HCT116 (cell line): ENCODE measurements around the gene NUDT16L1. TPM values are rescaled to one million over a fixed set of nuclear protein-coding genes. Genes with fewer than 3 reads are reported as not detected.

Experiments
- ATAC-seq: fragments of 200-7000 bp; cut with Tn5 transposase; 2 replicates; pipeline ENCODE4 v1.9.1; 2020; ENCODE audit warnings: mild to moderate bottlenecking, moderate library complexity
- BruUV-seq: library from RNA; stranded (reverse); fragments of 400-500 nt; replicated peaks from 2 replicates; lab custom pipeline; 2021; lab: Mats Ljungman, UMichigan
- CTCF ChIA-PET: fragments of 300-600 bp; sonication (Branson Sonifier 250); formaldehyde crosslinking; loops from one replicate; lab custom pipeline; 2021; ENCODE audit warnings: antibody characterized with exemption; lab: Charles Lee
- POLR2A ChIA-PET: fragments of 300-600, 350-600 bp; sonication (Branson Sonifier 250); formaldehyde crosslinking; loops from one replicate; lab custom pipeline; 2021; ENCODE audit warnings: antibody characterized with exemption; lab: Charles Lee
- RAD21 ChIA-PET, 2 experiments: fragments of 300-600 bp; sonication (Branson Sonifier 250); formaldehyde crosslinking; loops; one replicate each; lab custom pipeline; 2023; ENCODE audit warnings: low total read pairs in 2 of 2; ENCODE audit not compliant: uncharacterized antibody in 2 of 2, unreplicated experiment in 2 of 2, low non-redundant PET in 1 of 2; lab: Charles Lee
- DNase-seq: peaks from one replicate; pipeline ENCODE4 v3.0.0-alpha.2; 2010; ENCODE audit warnings: low read depth, low spot score
- H2AFZ ChIP-seq: fragments of 200-600 bp; shearing (Covaris generic), sonication (generic); 2 replicates; pipeline ENCODE4 v1.6.1; 2017; ENCODE audit warnings: low read depth, mixed run types, mixed read lengths, antibody characterized with exemption, low read length; ENCODE audit not compliant: poor library complexity, severe bottlenecking
- H3K27ac ChIP-seq: 2 replicates; pipeline ENCODE4 v1.5.1; 2012; ENCODE audit warnings: low read depth, low read length
- H3K27me3 ChIP-seq: fragments of 200-600 bp; sonication (generic); 2 replicates; pipeline ENCODE4 v1.6.1; 2016; ENCODE audit warnings: mixed run types, low read length, mixed read lengths; ENCODE audit not compliant: insufficient read depth
- H3K36me3 ChIP-seq, 2 experiments: fragments of 200-500 bp in 1 of 2; fragments of 200-600 bp in 1 of 2; sonication (Bioruptor generic) in 1 of 2; sonication (generic) in 1 of 2; 2 replicates each; pipeline versions ENCODE4 v1.5.1 to v1.6.1; 2014 to 2016; ENCODE audit warnings: low read length in 2 of 2, inconsistent platforms in 1 of 2, mixed read lengths in 1 of 2, mixed run types in 1 of 2; ENCODE audit not compliant: insufficient read depth in 2 of 2, control insufficient read depth in 1 of 2
- H3K4me1 ChIP-seq, 2 experiments: fragments of 200-600 bp in 1 of 2; sonication (generic) in 1 of 2; 2 replicates each; pipeline versions ENCODE4 v1.5.1 to v1.6.1; 2012 to 2017; ENCODE audit warnings: low read length in 2 of 2, inconsistent platforms in 1 of 2, mild to moderate bottlenecking in 1 of 2, mixed read lengths in 1 of 2, mixed run types in 1 of 2, moderate library complexity in 1 of 2; ENCODE audit not compliant: insufficient read depth in 2 of 2, control insufficient read depth in 1 of 2
- H3K4me2 ChIP-seq: fragments of 200-600 bp; sonication (generic); 2 replicates; pipeline ENCODE4 v1.6.1; 2017; ENCODE audit warnings: mixed run types, low read length, mixed read lengths
- H3K4me3 ChIP-seq, 2 experiments: fragments of 200-600 bp in 1 of 2; sonication (generic) in 1 of 2; replicated peaks in 1 of 2; 2 replicates each; pipeline ENCODE4 v1.5.1; 2011 to 2016; ENCODE audit warnings: low read length in 2 of 2, control low read depth in 1 of 2, low read depth in 1 of 2, mild to moderate bottlenecking in 1 of 2, mixed read lengths in 1 of 2, mixed run types in 1 of 2
- H3K79me2 ChIP-seq: fragments of 200-600 bp; sonication (generic); 2 replicates; pipeline ENCODE4 v1.6.1; 2017; ENCODE audit warnings: mild to moderate bottlenecking, mixed run types, low read length, moderate library complexity, mixed read lengths; ENCODE audit not compliant: insufficient read depth
- H3K9ac ChIP-seq: fragments of 200-600 bp; sonication (generic); 2 replicates; pipeline ENCODE4 v1.6.1; 2016; ENCODE audit warnings: low read length, mixed read lengths
- H3K9me2 ChIP-seq: fragments of 200-600 bp; sonication (generic), shearing (Covaris generic); 2 replicates; pipeline ENCODE4 v1.6.1; 2017; ENCODE audit warnings: mixed run types, mild to moderate bottlenecking, moderate library complexity; ENCODE audit not compliant: insufficient read depth
- H3K9me3 ChIP-seq, 2 experiments: fragments of 200-500 bp in 1 of 2; fragments of 200-600 bp in 1 of 2; sonication (Bioruptor generic) in 1 of 2; sonication (generic) in 1 of 2; 2 replicates each; pipeline ENCODE4 v1.6.1; 2014 to 2017; ENCODE audit warnings: low read length in 2 of 2, mixed read lengths in 2 of 2, inconsistent platforms in 1 of 2, low read depth in 1 of 2, mild to moderate bottlenecking in 1 of 2, mixed run types in 1 of 2, moderate library complexity in 1 of 2; ENCODE audit not compliant: control insufficient read depth in 1 of 2, insufficient read depth in 1 of 2
- H4K20me1 ChIP-seq: fragments of 200-600 bp; sonication (generic), shearing (Covaris generic); 2 replicates; pipeline ENCODE4 v1.6.1; 2017; ENCODE audit warnings: mixed run types, mild to moderate bottlenecking, moderate library complexity; ENCODE audit not compliant: insufficient read depth
- CBX3 ChIP-seq: IDR thresholded peaks from 2 replicates; pipeline ENCODE4 v1.6.1; 2012; ENCODE audit warnings: low read depth
- ELF1 ChIP-seq: IDR thresholded peaks from 2 replicates; pipeline ENCODE4 v1.6.1; 2012; ENCODE audit warnings: low read depth, borderline replicate concordance
- EZH2 ChIP-seq: fragments of 200-600 bp; sonication (generic); IDR thresholded peaks from 2 replicates; pipeline ENCODE4 v1.6.1; 2017; ENCODE audit warnings: antibody characterized with exemption, mixed run types
- FOSL1 ChIP-seq: IDR thresholded peaks from 2 replicates; pipeline ENCODE4 v1.6.1; 2012; ENCODE audit warnings: low read depth
- JUND ChIP-seq: IDR thresholded peaks from 2 replicates; pipeline ENCODE4 v1.6.1; 2012
- REST ChIP-seq: IDR thresholded peaks from 2 replicates; pipeline ENCODE4 v1.6.1; 2012; ENCODE audit warnings: low read depth
- SRF ChIP-seq: IDR thresholded peaks from 2 replicates; pipeline ENCODE4 v1.6.1; 2012; ENCODE audit warnings: low read depth
- TCF7L2 ChIP-seq: IDR thresholded peaks from 2 replicates; pipeline ENCODE4 v1.7.0; 2011; ENCODE audit warnings: borderline replicate concordance, inconsistent platforms; ENCODE audit not compliant: insufficient read depth, insufficient read length; ENCODE audit errors: extremely low read depth
- YY1 ChIP-seq: IDR thresholded peaks from 2 replicates; pipeline ENCODE4 v1.6.1; 2011; ENCODE audit warnings: low read length, low read depth, moderate library complexity, mild to moderate bottlenecking; ENCODE audit not compliant: insufficient replicate concordance; ENCODE audit errors: extremely low read depth
- ZFX ChIP-seq: fragments of 450-650 bp; IDR thresholded peaks from 2 replicates; pipeline ENCODE4 v1.6.1; 2017
- intact Hi-C: fragments of 100-400 bp; cut with micrococcal nuclease; formaldehyde crosslinking; loops from 2 replicates; pipeline ENCODE4 v1.10.0; 2022
- total RNA-seq: library from RNA; stranded (reverse); gene quantifications from one replicate; pipeline ENCODE4 v1.2.1, GENCODE V29; 2021; ENCODE audit not compliant: unreplicated experiment

NUDT16L1 gene
- total RNA-seq, 1 experiment from 2014 or later, result 23.4 TPM

- H3K27ac ChIP-seq, result no peak overlapping the region
- TF ChIP-seq ZFX (no peak), FOSL1 (no peak), YY1 (no peak), REST (no peak), ELF1 (no peak), SRF (no peak), JUND (no peak), CBX3 (no peak), EZH2 (no peak), TCF7L2 (no peak)
- no peaks in the 10 kb centered on the region for H3K27me3 ChIP-seq
- no peaks in the 10 kb centered on the region for H3K4me1 ChIP-seq
- DNase-seq, result no peak
- intact Hi-C loops, result no loop called here
- H3K36me3 ChIP-seq, result peaks cover 0 to 7% of the 10 kb centered on the region in 2 experiments; a peak in 1 of 4 replicates
- no peaks in the 10 kb centered on the region for H3K9me3 ChIP-seq
- ChIA-PET RAD21 (no interaction called here), CTCF (no interaction called here), POLR2A (no interaction called here)
- no peaks in the 10 kb centered on the region for H3K79me2 ChIP-seq
- H3K9me2 ChIP-seq, result no peaks in the 10 kb centered on the region
- H3K9ac ChIP-seq, result no peak overlapping the region
- ATAC-seq, result no peak
- no peak overlapping the region for H2AFZ ChIP-seq
- no peaks in the 10 kb centered on the region for H4K20me1 ChIP-seq
- no peak overlapping the region for H3K4me3 ChIP-seq
- BruUV-seq, result no TSS peak
- no peak overlapping the region for H3K4me2 ChIP-seq
Measured at GRCh38 chr16:4682084-4682591, 11.2 kb upstream of the NUDT16L1 start.
